Astrocyte (in vitro differentiated cells and primary cell): Measurements from ENCODE around the gene SPATA31E1. TPM values are rescaled to one million over a fixed set of nuclear protein-coding genes. Genes with fewer than 3 reads are reported as not detected.

Experiments
- DNase-seq: peaks from one replicate; pipeline ENCODE4 v3.0.0-alpha.2; 2010; ENCODE audit warnings: low read depth
- FAIRE-seq: peaks from 2 replicates; lab custom pipeline; 2011; peaks lifted over from hg19 to GRCh38; lab: Jason Lieb, UNC
- H2AFZ ChIP-seq: 2 replicates; pipeline ENCODE4 v1.6.0; 2012; ENCODE audit warnings: low read depth, low read length, inconsistent platforms
- H3K27ac ChIP-seq: 2 replicates; pipeline ENCODE4 v1.5.1; 2011; ENCODE audit warnings: low read depth, low read length, inconsistent platforms
- H3K27me3 ChIP-seq: 2 replicates; pipeline ENCODE4 v1.6.0; 2011; ENCODE audit warnings: low read length, inconsistent platforms; ENCODE audit not compliant: insufficient read depth
- H3K36me3 ChIP-seq: 2 replicates; pipeline ENCODE4 v1.5.1; 2011; ENCODE audit warnings: low read length, inconsistent platforms; ENCODE audit not compliant: insufficient read depth
- H3K4me1 ChIP-seq: 2 replicates; pipeline ENCODE4 v1.5.1; 2011; ENCODE audit warnings: low read length, inconsistent platforms; ENCODE audit not compliant: insufficient read depth
- H3K4me2 ChIP-seq: 2 replicates; pipeline ENCODE4 v1.6.0; 2012; ENCODE audit warnings: low read length, inconsistent platforms
- H3K4me3 ChIP-seq: 2 replicates; pipeline ENCODE4 v1.5.1; 2011; ENCODE audit warnings: low read depth, mild to moderate bottlenecking, low read length, inconsistent platforms; ENCODE audit not compliant: insufficient read depth
- H3K79me2 ChIP-seq: 2 replicates; pipeline ENCODE4 v1.6.0; 2012; ENCODE audit warnings: mild to moderate bottlenecking, low read length, inconsistent platforms; ENCODE audit not compliant: insufficient read depth
- H3K9ac ChIP-seq: 2 replicates; pipeline ENCODE4 v1.6.0; 2012; ENCODE audit warnings: mild to moderate bottlenecking, low read length, inconsistent platforms
- H3K9me3 ChIP-seq: 2 replicates; pipeline ENCODE4 v1.5.1; 2012; ENCODE audit warnings: low read depth, mild to moderate bottlenecking, low read length, inconsistent platforms; ENCODE audit not compliant: insufficient read depth
- H4K20me1 ChIP-seq: 2 replicates; pipeline ENCODE4 v1.6.0; 2012; ENCODE audit warnings: low read length, inconsistent platforms; ENCODE audit not compliant: insufficient read depth
- H3K27ac Mint-ChIP-seq: one replicate; pipeline ENCODE4 v1.8.0; 2021; ENCODE audit warnings: mild to moderate bottlenecking, mixed read lengths; ENCODE audit not compliant: unreplicated experiment
- H3K27me3 Mint-ChIP-seq: one replicate; pipeline ENCODE4 v1.8.0; 2021; ENCODE audit warnings: low read depth, mixed read lengths; ENCODE audit not compliant: unreplicated experiment
- H3K36me3 Mint-ChIP-seq: one replicate; pipeline ENCODE4 v1.8.0; 2021; ENCODE audit warnings: low read depth, mixed read lengths; ENCODE audit not compliant: unreplicated experiment
- H3K4me1 Mint-ChIP-seq: one replicate; pipeline ENCODE4 v1.8.0; 2021; ENCODE audit warnings: low read depth, mixed read lengths; ENCODE audit not compliant: unreplicated experiment
- H3K4me3 Mint-ChIP-seq: one replicate; pipeline ENCODE4 v1.8.0; 2021; ENCODE audit warnings: mild to moderate bottlenecking, moderate library complexity, mixed read lengths; ENCODE audit not compliant: unreplicated experiment
- H3K9me3 Mint-ChIP-seq: one replicate; pipeline ENCODE4 v1.8.0; 2021; ENCODE audit warnings: mild to moderate bottlenecking, mixed read lengths; ENCODE audit not compliant: unreplicated experiment
- EZH2 ChIP-seq: IDR thresholded peaks from 2 replicates; pipeline ENCODE4 v1.6.1; 2012; ENCODE audit warnings: mild to moderate bottlenecking, low read length, inconsistent platforms; ENCODE audit not compliant: insufficient read depth
- total RNA-seq: library from RNA; stranded (reverse); gene quantifications from 2 replicates; pipeline ENCODE4 v1.2.1, GENCODE V29; 2021
- TF ChIP-seq, protein P1 (sequence below): IDR thresholded peaks from 2 replicates; pipeline ENCODE4 v1.5.1; 2011; ENCODE audit warnings: low read depth, mild to moderate bottlenecking, inconsistent platforms, low read length, moderate library complexity; ENCODE audit not compliant: insufficient read depth

Gene SPATA31E1
- total RNA-seq, 1 donor from 2014 or later, result not detected

DNA sequence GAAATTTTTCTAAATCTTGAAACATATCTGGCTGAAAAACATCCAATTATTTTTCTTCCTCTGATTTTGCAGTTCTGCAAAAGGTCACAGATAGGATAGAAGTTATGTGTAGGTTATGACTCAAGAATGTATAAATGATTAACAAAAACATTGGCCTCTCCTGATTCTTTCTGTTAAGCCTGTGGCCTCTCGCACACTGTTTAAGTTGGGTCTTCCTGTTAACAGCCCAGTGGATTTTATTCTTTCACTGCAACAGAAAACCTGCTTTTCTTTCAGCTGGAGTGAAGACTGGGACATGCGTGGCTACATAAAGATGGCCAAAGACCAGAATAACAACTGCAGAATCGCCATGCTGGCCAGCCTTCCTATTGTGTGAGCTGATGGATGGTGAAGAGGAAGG is 17.1 kb upstream of the SPATA31E1 start:
- Mint-ChIP-seq H3K9me3 (peaks cover 5% of the 10 kb centered on the region), H3K4me3 (no peak overlapping the region), H3K27me3 (peaks cover 3% of the 10 kb centered on the region), H3K36me3 (no peaks in the 10 kb centered on the region), H3K4me1 (peaks cover 17% of the 10 kb centered on the region), H3K27ac (no peak overlapping the region)
- Histone ChIP-seq H3K9me3 (no peaks in the 10 kb centered on the region), H3K4me3 (no peak overlapping the region), H3K36me3 (no peaks in the 10 kb centered on the region), H2AFZ (no peak overlapping the region), H4K20me1 (no peaks in the 10 kb centered on the region), H3K79me2 (no peaks in the 10 kb centered on the region), H3K9ac (no peak overlapping the region), H3K4me2 (no peak overlapping the region), H3K27me3 (no peaks in the 10 kb centered on the region), H3K27ac (no peak overlapping the region), H3K4me1 (peaks cover 22% of the 10 kb centered on the region)
- DNase-seq (no peak), FAIRE-seq (no peak)
- TF ChIP-seq, protein P1, sequence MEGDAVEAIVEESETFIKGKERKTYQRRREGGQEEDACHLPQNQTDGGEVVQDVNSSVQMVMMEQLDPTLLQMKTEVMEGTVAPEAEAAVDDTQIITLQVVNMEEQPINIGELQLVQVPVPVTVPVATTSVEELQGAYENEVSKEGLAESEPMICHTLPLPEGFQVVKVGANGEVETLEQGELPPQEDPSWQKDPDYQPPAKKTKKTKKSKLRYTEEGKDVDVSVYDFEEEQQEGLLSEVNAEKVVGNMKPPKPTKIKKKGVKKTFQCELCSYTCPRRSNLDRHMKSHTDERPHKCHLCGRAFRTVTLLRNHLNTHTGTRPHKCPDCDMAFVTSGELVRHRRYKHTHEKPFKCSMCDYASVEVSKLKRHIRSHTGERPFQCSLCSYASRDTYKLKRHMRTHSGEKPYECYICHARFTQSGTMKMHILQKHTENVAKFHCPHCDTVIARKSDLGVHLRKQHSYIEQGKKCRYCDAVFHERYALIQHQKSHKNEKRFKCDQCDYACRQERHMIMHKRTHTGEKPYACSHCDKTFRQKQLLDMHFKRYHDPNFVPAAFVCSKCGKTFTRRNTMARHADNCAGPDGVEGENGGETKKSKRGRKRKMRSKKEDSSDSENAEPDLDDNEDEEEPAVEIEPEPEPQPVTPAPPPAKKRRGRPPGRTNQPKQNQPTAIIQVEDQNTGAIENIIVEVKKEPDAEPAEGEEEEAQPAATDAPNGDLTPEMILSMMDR, result no peak
- TF ChIP-seq EZH2, result no peak

DNA sequence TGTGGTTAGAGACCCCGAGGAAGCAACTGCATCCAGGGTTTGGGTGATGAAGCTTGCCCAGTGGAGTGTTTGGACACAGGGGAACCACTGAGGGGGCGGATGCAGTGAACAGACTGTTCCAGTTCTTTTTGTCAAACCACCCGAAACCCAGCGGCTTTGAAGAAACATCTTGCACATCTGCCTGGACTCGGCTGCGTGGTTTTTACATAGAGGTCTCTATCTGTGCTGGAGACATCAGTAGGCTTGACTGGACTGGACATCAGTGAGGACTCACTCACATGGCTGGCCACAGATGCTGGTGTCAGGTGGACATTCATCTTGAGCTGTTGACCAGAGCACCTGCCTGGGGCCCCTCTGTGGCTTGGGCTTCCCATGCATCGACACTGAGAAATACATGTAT is 15.3 kb upstream of the SPATA31E1 start:
- no peaks in the 10 kb centered on the region for H3K36me3 ChIP-seq
- H3K9me3 Mint-ChIP-seq, result peaks cover 1% of the 10 kb centered on the region
- no peak overlapping the region for H2AFZ ChIP-seq
- H3K27ac Mint-ChIP-seq, result no peak overlapping the region
- no peaks in the 10 kb centered on the region for H3K79me2 ChIP-seq
- TF ChIP-seq, protein P1, result no peak
- no peak for TF ChIP-seq EZH2
- FAIRE-seq (no peak), DNase-seq (no peak)
- H3K9me3 ChIP-seq, result no peaks in the 10 kb centered on the region
- no peak overlapping the region for H3K4me3 Mint-ChIP-seq
- no peak overlapping the region for H3K27ac ChIP-seq
- no peak overlapping the region for H3K4me2 ChIP-seq
- H3K4me3 ChIP-seq, result no peak overlapping the region
- peaks cover 2% of the 10 kb centered on the region for H3K36me3 Mint-ChIP-seq
- peaks cover 16% of the 10 kb centered on the region for H3K4me1 Mint-ChIP-seq
- no peaks in the 10 kb centered on the region for H3K27me3 ChIP-seq
- H3K27me3 Mint-ChIP-seq, result peaks cover 3% of the 10 kb centered on the region
- peaks cover 19% of the 10 kb centered on the region for H3K4me1 ChIP-seq
- no peaks in the 10 kb centered on the region for H4K20me1 ChIP-seq
- H3K9ac ChIP-seq, result no peak overlapping the region

DNA sequence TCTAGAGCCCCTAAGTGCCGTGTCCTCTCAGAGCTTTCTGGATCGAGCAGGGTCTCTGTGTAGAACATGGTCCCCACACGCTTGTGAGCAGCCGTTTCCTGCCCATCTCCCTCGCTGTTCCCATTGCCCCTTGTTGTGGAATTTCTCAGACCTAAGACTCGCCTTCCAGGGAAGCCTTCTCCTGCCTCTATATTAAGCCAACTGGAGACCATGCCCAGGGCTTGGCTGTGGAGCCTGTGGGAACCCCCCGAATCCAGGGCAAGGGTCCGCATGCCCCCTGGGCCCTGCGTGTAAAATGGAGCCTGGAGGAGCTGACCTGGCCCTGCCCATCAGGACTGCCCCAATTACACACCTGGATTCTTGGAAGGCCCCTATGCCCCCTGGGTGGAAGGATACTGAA is 14.5 kb upstream of the SPATA31E1 start:
- Histone ChIP-seq H3K4me1 (peaks cover 11% of the 10 kb centered on the region), H3K9me3 (no peaks in the 10 kb centered on the region), H3K79me2 (no peaks in the 10 kb centered on the region), H3K9ac (no peak overlapping the region), H3K36me3 (no peaks in the 10 kb centered on the region), H3K4me3 (no peak overlapping the region), H4K20me1 (no peaks in the 10 kb centered on the region), H2AFZ (no peak overlapping the region), H3K27ac (no peak overlapping the region), H3K27me3 (no peaks in the 10 kb centered on the region), H3K4me2 (no peak overlapping the region)
- H3K9me3 Mint-ChIP-seq, result no peaks in the 10 kb centered on the region
- H3K4me1 Mint-ChIP-seq, result peaks cover 10% of the 10 kb centered on the region
- FAIRE-seq, result no peak
- peaks cover 2% of the 10 kb centered on the region for H3K36me3 Mint-ChIP-seq
- no peak for DNase-seq
- H3K27me3 Mint-ChIP-seq, result peaks cover 8% of the 10 kb centered on the region
- TF ChIP-seq EZH2, result no peak
- TF ChIP-seq, protein P1, result no peak
- no peak overlapping the region for H3K27ac Mint-ChIP-seq
- H3K4me3 Mint-ChIP-seq, result no peak overlapping the region
